HG02678 (cell line): ENCODE results near the gene ST7.
"Not testable (repeated sequence)": the region's sequence is repeated elsewhere in the genome, so short reads cannot be mapped to it uniquely, and the experiment has no call there.

ENCODE experiments used
- ATAC-seq: cut with Tn5 transposase; IDR thresholded peaks from one replicate; pipeline ENCODE4 v1.9.1; 2021; ENCODE audit warnings: mild to moderate bottlenecking, moderate library complexity; ENCODE audit not compliant: unreplicated experiment

The ST7 gene

DNA sequence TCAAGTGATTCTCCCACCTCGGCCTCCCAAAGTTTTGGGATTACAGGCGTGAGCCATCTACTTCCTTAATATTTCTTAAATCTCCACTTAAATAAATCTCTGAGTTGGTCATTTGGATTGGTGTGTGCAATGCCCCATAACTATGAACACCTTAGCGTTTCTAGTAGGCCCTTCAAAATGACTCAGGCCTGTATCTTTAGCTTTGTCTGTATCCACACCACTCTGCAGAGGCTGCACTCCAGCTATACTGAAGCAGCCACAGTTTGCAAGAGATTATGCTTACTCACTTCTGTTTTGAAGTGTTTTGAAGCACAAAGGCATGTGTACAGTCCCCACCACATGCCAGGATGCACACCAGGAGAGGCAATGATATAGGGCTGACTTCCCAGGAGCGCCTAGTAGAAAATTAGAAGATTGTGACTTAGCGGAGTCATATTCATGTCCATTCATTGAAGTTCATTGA lies 2.4 kb upstream of the ST7 start:
- ATAC-seq = no peak

DNA sequence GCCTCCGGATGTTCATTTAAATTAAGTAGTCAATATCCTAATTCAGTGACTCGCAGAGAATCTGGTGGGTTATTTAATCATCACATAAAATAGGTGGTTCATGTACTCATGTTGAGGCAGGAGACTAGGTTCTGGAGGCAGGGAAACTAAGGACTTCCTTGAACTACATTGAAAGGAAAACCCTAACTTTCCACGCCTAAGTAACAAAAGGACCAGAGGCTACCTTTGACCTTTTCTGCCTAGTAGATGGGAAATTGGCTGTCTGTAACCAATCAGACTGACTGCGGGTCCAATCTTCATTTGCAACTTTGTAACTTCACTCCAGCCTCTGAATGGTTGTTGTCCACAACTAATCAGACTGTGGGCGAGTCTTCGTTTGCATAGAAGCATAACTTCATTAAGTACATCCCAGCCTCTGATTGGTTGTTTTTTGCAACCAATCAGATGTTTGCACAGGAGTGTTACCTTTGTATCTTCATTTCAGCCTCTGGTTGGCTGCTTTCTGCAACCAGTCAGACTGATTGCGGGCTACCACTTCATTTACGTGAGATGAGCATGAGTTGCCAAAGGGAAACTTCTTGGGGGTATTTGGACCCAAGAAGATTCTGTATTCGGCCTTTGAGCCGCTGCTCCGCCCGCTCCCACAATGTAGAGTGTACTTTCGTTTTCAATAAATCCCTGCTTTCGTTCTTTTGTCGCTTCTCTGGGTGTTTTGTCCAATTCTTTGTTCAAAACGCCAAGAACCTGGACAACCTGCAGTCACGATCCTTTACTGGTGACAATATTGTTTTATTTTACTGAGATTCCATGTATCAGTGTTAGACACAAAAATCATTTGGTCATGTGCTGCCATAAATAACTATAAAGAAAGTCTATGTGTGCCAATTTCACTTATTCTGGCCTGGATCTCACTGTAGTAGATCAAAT lies 1.7 kb upstream of the ST7 start:
- no peak for ATAC-seq

GRCh38 chr7:116952635-116953371 lies 498 bp upstream of the ST7 start:
- ATAC-seq = peak; percentile 23

DNA sequence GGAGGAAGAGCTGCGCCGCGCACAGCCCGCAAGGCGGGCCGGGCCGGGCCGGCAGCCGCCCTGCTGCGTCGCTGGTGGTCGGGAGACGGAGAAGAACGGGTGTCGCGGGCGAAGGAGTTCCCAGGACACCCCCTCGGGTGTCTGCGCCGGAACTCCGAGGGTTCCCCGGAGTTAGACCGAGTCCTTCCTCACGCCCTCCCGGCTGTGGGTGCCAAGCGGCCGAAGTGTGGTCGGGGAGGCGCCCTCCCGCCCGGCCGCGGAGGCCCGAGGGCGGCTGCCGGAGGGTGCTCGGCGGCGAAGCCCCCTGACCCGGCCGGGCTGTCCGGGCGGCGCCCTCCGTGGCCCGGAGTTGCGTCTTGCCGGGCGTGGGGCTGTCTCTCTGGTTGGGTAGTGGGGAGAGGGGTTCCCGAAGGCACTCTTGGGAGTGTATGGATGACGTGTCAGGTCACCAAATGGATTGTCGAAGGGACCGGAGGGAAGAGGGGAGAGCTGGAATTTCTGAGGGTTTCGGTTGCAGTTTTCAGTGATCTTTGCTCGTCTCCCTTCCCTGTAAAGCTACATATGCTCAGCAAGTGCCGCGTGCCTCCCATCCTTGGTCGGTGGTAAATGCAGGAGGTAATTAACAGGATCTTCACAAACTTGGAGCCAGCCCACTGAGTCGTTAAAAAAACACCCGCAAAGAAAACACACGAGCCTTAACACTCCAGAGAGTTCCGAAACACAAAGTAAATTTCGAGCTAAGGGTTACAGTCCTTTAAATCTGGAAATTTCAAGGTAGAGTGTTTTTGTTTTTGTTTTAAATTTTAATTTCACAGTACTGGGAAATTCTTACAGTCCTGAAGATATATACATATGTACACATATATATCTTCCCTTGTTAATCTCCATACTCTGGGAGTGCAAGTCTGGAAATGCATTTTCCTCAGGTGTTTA lies 871 bp downstream of the ST7 start:
- peak; percentile 21 for ATAC-seq

GRCh38 chr7:116955340-116955739 lies 2.0 kb downstream of the ST7 start:
- no peak for ATAC-seq

DNA sequence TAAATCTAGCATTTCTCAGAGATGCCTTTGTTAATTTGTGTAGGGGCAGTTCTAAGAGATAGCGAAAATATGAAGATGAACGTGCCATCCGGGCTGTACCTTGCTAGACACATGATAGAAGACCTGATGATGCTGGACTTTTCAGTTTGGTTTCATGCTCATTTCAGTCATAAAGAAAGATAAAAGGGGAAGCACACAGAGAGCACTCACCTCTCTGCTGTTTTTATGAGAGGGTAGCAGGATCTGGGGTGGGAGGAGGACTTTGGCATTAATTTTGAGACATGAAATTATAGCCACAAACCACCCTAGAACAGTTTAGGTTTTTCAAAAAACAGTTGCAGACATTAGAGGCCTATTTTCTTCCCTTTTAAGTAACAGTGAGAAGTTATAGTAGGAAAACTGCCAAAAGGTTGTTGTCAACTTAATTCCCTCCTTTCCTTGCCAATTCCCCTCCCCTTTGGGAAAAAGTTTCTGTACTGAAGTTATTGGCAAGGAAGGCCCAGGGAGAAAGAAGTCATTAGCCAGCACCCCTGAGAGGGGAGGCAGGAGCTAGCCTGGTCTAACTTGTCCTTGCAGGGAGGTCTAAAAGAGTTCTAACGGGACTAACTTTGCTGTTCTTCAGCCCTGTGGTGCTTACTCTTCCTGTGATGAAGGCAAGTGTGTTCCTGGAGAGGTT lies 2.6 kb downstream of the ST7 start:
- peak; percentile 74 for ATAC-seq

- ATAC-seq = no peak
Observed at GRCh38 chr7:116956477-116956804, 3.1 kb downstream of the ST7 start.

DNA sequence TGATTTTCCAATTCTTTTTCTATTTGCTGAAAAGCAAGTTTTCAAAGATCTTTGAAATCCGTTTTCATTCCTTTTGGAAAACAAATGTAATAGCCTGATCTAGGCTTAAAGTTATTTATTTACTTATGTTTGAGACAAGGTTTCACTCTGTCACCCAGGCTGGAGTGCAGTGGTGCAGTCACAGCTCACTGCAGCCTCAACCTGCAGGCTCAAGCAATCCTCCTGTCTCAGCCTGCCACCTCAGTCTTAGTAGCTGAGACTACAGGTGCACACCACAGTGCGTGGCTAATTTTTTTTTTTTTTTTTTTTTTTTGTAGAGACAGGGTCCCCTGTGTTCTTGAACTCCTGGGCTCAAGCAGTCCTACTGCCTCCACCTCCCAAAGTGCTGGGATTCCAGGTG lies 4.6 kb downstream of the ST7 start:
- peak; percentile 27 for ATAC-seq

GRCh38 chr7:116961966-116962673 lies 8.8 kb downstream of the ST7 start:
- ATAC-seq = not testable (repeated sequence)

- ATAC-seq = no peak
Observed at GRCh38 chr7:116963234-116963633, 9.9 kb downstream of the ST7 start.

DNA sequence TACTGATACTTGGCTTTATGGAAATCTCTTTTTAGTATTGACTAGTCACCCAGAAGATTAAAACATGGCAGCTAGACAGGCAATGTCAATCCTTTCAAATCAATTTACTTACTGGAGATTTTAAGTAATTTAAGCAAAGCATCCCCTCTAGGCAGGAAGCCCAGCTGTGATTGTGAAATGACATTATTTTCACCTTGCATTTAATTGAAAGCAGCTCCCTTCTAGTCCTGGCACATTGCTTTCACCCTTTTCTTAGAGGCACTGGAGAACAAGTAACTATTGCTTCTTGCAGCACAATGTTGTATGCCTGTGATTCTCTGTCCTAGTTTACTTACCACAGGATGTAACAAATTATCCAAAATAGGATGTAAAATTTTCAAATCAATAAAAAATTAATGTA lies 13.3 kb downstream of the ST7 start:
- no peak for ATAC-seq

- ATAC-seq = no peak
Observed at GRCh38 chr7:116967254-116967922, 14.1 kb downstream of the ST7 start.

DNA sequence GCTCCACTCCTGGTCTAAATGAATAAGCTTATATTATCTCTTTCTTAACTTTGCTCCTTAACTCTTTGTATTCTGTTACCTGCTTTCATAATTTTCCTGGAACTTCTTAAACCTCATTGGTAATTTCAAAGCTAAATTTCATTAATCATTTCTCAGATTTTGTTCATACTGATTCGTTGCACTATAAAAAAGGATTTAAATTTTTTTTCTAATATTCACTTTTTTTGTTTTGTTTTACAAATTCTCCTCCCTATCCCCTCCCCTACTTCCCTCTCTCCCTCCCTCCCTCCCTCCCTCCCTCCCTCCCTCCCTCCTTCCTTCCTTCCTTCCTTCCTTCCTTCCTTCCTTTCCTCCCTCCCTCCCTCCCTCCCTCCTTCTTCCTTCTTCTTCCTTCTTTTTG lies 14.7 kb downstream of the ST7 start:
- no peak for ATAC-seq

- ATAC-seq = no peak
Observed at GRCh38 chr7:116968631-116969030, 15.3 kb downstream of the ST7 start.

DNA sequence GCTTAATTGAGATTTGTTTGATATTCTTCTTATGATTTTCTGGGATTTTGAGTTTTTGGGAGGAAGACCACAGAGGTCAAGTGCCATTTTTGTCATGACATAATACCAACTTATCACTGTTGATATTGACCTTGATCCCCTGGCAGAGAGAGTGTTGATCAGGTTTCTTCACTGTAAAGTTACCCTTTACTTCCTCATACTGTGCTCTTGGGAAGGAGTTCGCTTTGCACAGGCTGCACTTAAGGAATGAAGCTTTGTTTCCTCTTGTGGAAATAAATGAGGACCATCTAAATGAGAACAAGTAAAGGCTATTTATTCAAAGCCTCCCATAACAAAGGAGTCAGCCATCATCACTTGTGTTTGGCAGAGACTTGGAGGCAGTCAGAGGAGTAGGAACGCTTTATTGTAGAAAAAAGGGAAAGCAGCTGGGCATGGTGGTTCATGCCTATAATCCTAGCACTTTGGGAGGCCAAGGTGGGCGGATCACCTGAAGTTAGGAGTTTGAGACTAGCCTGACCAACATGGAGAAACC lies 16.1 kb downstream of the ST7 start:
- ATAC-seq = no peak

DNA sequence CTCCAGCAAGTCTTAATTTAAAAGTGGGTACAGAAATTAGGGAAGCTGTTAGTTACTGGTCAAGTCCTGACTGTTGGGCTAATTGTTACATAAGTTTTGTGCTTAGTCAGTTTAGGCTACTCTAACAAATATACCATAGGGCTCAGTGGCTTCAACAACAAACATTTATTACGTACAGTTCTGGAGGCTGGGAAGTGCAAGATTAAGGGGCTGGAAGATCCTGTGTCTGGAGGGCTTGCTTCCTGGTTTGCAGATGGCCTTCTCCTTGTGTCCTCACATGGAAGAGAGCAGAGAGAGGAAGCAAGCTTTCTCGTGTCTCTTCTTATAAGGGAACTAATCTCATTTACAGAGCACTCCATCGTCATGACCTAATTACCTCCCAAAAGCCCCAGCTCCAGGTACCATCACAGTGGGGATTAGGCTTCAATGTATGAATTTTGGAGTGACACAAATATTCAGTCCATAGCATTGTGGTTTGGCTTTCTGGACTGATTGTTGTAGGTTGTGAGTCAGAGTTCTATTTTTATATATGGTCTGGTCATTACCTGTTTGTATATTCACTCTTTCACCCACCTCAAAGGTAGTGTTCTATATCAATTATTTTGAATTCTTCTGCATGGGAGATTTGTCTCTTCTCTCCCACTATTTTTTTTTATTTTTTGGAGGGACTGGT lies 17.1 kb downstream of the ST7 start:
- ATAC-seq = peak; percentile 61

DNA sequence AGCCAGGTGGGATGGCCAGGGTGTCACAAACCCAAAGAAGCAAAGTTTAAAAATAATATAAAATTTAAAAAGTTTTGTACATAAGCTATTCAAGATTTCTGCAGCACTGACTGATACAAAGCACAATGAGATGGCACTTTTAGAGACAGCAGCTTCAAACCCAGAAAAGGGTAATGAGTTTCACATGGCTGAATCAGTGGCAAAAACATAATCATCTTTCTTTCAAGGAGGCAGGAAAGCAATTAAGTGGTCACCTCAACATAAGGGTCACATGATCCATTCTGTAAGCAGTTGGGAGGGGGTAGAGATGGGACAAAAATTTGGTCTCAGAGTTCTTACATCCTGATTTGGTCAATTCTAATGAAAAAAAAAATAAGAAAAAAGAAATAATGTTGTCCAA lies 17.9 kb downstream of the ST7 start:
- not testable (repeated sequence) for ATAC-seq

DNA sequence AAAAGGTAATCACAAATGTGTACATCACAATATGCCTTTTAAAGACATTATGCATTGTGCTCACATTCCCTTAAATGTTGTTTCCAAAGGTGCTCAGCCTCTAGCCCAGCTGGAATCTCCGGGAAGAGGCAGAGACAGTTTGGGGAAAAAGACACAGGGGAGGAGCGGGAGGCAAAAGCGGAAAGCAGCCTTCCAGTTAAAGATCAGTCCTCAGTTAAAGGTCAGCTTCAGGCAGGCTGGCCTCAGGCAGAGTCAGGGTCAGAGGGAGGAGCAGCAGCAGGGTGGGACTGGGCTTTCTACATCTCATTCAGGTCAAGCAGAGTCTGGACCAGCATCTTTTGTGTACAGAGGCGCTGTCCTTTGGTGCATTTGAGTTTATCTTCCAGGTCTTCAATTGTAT lies 18.6 kb downstream of the ST7 start:
- no peak for ATAC-seq
